ENCODE data around the gene DLGAP3.

- TF ChIP-seq POLR2AphosphoS5 (IDR thresholded peaks at IDR 0.05), result no peak
- no peak for TF ChIP-seq CTCF (IDR thresholded peaks at IDR 0.05)
- no peak for TF ChIP-seq POLR2A (IDR thresholded peaks at IDR 0.05)
Observed at GRCh38 chr1:34974626-34975025, 45.2 kb upstream of the DLGAP3 start.

All from suprapubic skin (tissue), 4 donors.